DMS79 (cell line): Measurements from ENCODE around the gene ADCY5.
"Not testable (repeated sequence)": the region's sequence is repeated elsewhere in the genome, so short reads cannot be mapped to it uniquely, and the experiment has no call there.

ENCODE experiments used
- DNase-seq: peaks from one replicate; lab custom pipeline; 2025; lab: John Stamatoyannopoulos, UW

Gene ADCY5

DNA sequence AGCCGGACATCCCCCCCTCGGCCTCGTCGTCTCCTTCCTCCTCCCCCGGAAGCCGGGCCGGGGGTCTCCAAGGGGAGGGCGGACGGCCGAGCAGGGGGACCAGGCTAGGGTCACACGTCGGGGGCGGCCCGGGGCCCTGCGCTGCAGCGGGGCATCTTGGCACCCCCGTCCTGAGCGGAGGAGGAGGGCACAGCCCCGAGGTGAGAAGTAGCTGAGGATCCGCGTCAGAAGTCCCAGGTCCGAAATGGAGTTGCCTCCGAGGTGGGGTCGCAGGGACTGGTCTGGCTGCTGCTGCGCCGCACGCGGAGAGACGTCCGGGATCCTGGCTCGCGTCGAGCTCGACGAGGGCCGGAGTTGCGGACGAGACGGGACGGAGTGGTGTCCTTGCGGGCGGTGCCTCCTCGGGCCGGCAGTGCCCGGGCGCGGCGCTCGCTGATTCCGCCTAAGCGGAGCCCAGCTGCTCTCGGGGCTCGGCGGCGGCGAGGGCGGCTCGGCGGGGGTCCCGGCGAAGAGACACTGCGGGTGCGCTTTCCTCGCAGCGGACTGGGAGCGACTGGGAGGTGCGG lies at the start of gene ADCY5:
Gene ADCY5 (minus strand): TSS at position 555 of the 566 bp plus-strand sequence. CDS start 545 bp downstream, at position 10.
- no peak for DNase-seq

DNA sequence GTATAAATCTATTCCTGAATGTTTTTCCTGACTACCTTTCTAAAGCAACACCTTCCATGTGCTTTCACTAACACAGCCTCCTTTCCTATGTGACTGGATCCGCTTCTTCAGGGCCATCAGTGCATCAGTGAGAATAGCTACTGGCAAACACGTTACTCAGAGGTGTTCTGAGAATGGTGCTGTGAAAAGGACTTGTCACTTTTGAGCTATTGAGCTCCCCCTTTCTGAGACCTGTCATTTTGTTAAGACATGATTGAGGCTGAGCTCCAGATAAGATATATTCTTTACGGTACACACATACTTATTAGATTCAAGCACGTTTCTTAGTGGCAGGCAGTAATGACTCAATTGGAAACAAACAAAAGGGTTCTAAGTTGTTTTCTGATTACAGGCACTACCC lies 45.0 kb upstream of the ADCY5 start:
- no peak for DNase-seq

DNA sequence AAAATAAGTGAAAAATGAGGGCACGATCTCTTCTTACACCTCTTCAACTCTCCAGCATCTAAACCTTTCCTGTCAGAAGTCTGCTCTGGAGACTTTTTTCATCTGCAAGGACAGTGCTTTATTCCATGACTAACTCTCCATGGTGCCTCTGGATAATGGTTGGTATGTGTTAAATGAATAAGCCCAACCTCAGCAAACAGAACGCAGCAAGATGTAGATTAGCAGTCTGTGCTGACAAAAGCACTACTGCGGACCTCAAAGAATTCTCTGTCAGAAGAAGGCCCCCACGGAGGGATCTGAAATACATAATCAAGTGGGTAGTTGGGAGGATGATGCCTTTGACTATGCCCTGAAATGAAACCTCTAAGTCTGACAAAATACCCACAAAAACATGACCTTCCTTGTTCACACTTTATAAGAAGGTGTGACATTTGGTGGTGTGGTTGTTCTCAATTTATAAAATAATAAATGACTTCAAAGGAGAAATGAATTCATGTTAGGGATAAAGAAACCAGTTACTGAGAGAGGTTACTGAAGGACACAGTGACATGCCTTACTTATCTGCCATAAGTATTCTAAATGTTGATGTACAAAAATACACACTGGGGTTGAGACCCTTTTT lies 43.2 kb upstream of the ADCY5 start:
- DNase-seq, result no peak

DNA sequence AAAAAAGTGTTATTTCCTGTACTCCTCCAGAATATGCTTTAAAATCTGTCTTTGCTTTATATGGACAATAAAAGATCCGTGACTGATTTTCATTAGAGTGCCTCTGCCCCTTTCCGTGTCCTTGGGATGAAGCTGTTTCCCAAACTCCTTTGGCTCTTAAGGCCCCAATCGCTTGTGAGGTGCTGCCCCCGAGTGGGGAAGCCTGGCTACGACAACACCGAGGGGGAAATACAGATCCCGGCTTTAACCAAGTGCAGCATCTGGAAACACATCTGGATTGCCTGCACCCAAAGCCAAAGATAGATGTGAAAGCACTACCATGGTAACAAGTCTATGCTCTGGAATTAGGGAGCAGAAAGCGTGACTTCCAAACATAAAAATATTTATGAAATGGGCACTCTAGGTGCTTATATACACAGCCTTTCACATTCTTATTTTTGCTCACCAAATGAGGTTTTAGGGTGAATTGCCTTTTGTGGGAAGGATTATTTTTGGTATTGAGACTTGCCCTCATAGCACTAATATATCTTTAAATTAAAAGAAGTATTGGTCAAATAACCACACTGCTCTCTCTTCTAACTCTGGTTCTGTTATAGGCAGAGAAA lies 40.6 kb upstream of the ADCY5 start:
- peak; percentile 39 for DNase-seq

DNA sequence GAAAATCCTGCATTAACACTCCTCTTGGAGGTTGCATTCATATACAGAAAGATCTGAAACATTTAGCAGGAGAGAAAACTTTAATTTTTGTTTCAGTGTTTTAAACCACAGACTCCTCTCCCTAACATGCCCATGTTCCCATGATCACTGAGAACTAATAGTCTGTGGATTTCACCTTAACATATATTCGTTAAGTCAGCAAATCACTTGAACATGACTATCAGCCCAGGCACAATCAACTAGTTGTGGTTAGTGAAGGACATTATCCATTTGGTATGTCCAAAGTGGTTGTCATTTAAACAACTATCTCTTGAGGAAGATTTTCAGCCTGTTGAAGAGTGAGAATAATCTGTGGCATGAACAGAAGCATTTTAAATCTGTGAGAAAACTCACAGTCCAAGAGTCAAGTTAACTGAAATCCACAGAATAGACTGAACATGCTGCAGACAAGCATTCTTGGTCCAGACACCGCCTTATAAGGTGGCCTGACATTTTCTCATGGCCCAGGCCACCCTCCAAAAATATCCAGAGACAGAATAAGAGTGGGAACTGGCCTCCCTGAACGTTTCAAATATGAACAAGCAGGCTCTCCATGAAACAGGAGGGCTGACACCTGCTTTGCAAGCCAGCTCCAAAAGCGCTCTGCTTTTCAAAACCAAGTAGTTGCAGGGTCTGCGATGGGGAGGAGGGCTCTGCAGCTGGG lies 39.9 kb upstream of the ADCY5 start:
- DNase-seq, result no peak

DNA sequence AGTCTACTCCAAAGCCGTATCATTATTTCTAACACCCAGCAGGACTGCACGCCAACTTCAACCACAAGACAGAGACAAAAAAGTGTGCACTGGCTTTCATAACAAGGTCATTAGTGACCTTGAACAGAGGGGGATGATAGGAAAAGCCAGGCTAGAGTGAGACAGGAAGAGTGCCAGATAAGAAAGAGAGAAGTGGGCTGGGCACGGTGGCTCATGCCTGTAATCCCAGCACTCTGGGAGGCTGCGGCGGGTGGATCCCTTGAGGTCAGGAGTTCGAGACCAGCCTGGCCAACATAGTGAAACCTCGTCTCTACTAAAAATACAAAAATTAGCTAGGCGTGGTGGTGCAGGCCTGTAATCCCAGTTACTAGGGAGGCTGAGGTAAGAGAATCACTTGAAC lies 38.2 kb upstream of the ADCY5 start:
- DNase-seq, result not testable (repeated sequence)

DNA sequence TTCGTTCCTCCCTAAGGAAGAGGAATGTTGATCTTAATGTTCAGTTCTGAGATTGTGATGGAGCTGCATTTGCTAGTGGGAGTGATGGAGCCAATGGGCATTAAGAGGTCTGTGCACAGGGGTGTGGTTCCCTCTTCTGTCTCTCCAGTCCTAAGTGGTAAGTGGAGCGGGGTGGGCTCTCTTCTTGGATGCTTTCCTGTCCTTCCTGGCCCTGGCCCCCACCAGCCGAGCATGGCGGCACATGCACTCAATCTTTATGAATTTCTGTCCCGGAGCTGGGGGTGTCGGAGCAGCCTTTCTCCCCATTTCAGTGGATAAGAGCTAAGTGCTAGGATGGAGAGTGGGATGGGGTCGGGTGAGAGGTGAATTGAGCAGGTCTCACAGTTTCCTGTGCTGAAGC lies 37.6 kb upstream of the ADCY5 start:
- no peak for DNase-seq

DNA sequence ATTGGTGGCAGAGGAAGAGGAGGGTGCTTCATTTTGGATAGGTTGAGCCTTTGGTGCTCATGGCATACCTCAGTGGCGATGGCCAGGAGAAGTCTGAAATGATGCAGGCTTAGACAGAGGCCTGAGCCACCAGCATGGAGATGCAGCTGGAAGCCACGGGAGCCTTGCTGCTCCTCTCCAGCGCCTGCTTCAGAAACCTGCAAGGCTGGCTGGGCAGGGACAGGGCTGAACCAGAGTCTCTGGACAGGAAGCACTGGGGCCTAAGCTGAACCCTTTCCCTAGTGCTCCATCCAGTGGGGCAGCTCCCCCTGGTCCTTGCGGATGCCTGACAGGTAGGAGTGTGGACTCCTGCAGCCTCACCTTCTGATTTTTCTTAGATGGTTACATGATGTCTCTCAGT lies 36.7 kb upstream of the ADCY5 start:
- no peak for DNase-seq

DNA sequence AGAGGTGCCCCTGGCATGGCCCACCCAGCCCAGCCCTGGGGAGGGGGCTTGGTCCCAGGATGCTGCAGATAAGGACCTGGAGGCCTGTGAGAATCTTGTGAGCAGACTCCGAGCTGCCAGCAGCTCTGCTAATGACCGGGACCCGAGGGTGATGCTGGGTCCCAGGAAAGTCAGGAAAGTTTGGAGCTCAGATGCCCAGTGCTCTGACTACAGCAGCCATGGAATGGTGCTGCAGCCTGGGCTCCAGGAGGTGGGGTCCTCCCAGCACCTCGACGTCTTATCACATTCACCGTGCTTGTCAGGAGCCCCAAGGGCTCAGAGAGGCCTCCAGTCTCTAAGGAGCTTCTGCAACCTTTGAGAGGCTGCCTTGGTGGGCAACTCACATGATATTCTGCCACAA lies 34.3 kb upstream of the ADCY5 start:
- DNase-seq, result no peak

DNA sequence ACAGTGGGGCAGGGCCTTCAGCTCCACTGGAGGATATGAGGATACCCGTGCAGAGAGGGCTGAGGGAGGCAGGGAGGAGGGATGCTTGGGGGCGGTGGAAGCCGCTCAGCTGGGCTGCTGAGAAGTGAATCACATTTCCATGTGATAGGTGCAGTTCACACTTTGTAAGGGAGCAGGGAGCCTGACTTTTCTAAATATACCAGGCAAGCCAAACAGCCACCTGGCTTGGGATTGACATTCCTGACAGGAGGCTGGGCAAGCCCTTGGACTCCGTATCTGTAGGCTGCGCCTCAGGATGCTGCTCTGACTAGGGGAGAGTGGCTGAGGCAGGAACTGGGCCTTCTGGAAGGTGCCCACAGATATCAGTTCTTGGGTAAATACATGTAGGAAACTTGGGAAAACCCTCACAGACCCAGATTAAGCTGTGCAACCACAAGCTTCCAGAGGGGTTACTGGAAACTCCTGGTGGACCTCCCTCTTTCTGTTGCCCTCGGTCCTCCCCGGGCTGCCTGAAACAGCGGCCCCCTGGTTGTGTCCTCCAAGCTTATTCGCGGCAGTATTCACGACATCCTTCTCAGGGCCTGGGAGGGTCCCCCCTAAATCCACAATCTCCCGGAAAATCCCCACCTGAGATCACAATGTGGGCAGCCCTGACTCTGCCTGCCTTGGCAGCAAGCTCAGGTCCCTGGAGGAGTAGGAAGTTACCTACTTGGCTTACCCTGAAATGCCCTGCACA lies 33.0 kb upstream of the ADCY5 start:
- DNase-seq, result no peak

DNA sequence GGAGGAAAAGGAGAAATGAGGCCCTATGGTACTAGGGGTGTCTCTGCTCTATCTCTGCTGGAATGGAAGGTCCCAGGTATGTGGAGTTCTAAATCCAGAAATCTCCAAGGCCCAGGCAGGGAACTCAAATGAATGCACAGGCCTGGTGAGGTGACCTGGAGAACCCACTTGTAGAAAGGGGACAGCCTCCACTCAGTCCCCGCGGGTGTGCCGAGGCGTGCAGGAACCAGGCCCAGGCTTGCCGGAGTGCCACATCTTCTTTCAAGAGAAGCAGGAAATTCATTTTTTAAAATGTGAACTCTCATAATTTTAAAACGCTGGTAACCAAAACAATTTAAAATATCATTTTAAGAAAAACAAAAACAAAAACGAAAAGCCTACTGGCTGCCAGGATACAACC lies 32.2 kb upstream of the ADCY5 start:
- no peak for DNase-seq

DNA sequence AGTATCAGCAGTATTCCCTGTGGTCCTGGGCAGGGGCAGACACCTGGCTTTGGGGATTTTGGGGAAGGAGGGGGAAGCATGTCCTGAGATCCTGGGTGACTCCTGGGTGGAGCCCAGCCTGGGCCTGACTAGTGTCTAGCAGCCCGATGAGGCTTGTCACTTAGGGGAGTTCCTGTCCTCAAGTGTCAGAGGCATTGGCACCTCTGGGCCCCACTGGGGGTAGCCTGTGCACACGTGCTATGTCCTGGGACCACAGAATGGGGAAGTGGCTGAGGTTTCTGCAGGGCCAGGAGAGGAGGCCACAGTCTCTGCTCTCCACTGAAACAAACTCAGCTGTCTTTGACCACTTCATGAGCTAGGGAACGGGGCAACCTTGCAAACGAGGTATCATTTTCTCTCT lies 31.5 kb upstream of the ADCY5 start:
- DNase-seq, result no peak

DNA sequence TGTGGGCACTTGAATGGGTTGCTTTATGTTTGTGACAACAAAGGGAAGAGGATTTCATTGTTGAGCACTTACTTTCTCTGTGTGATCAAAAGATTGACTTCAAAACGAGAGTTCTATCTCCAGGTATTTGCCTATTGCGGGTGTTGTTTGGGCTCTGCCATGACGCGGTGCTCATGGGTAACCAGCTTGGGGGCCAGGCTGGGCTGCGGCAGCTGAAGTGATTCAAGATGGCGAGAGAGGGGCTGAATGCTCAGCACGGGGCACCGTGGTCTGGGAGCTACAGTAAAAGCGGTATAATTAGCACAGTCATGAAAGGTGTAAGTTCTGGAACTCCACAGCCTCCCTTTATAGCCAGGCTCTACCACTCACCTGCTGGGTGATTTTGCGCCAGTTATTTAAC lies 31.0 kb upstream of the ADCY5 start:
- no peak for DNase-seq

DNA sequence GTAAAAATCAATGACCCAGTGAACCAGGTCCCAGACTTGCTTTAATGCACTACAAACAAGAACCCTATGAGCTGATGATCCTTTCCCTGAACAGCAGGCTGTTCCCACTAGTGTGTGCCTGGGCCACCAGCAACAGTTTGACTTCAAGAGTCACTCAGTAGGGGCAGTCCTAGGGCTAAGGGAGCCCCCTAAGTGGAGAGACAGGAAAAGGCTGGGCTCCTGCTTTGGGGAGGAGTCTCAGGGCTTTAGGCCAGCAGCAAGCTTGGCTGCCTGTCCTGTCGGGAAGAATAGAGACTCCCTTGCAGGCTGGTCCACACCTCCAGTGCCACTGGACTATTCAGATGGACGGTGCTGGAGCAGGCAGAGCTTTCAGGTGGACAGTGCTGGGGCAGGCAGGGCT lies 29.4 kb upstream of the ADCY5 start:
- no peak for DNase-seq

DNA sequence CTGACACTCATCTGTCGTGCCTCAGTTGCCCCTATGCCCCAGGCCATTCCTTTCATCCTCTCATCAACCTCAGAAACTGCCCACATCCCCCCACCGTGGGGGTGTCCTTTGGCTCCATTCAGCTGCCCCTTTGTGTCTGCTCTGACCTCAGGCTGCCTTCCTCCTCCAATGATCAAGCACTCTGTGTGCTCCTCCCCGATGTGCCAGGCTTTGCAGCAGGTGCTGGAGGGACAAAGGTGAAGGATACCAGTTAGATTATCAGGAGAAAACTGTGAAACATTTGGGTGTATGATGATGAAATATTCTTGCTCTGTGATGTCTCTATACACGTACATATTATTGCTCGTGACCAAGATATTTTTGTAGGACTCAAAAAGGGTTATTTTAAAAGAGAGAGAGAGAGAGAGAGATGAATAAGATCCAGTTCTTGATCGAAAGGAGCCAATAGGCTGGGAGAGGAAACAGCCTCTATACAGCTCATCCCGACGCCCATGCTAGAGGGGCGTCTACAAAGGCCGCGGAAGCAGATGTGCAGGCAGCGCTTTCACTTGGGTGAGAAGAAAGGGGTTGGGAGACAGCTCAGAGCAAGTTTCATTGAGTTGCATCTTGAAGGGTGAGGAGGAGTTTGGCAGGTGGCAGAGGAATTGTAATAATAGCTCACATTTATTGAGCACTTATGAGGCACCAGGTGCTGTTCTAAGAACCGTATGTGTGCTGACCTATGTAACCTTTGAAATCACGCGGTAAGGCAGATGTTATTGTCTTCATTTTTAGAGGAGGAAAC lies 28.3 kb upstream of the ADCY5 start:
- no peak for DNase-seq

DNA sequence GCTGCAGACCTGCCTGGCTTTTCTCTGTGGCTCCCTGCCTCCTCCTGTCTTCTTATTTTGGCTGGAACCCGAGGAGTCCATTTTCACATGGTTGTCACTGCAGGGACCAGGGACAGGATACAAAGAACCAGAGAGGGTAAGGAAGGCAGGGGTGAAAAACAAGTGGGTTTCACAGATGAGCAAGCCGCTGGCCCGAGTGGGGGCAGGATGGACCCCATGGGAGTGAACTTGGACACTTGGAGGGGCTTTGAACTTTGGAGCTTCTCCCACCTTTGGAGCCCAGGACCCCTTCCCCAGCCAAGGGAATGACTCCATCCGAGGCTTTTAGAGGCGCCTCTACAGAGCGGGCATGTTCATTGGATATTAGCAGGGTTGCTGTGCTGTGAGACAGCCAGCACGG lies 26.9 kb upstream of the ADCY5 start:
- DNase-seq, result no peak

DNA sequence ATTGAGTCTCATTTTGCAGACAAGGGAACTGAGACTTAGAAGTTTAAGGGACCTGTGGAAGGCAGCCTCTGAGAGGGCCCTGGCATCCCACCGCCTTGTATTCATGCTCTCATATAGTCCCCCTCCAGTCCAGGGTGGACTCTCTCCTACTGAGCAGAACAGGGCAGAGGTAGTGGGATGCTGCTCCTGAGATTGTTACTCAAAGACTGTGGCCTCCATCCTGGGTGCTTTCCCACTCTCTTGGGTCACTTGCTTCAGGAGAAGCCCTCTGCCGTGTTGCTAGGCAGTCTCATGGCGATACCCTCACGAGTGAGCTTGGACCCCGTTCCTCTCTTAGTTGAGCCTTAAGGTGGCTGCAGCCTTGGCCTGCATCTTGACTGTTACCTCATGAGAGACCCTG lies 22.2 kb upstream of the ADCY5 start:
- no peak for DNase-seq

DNA sequence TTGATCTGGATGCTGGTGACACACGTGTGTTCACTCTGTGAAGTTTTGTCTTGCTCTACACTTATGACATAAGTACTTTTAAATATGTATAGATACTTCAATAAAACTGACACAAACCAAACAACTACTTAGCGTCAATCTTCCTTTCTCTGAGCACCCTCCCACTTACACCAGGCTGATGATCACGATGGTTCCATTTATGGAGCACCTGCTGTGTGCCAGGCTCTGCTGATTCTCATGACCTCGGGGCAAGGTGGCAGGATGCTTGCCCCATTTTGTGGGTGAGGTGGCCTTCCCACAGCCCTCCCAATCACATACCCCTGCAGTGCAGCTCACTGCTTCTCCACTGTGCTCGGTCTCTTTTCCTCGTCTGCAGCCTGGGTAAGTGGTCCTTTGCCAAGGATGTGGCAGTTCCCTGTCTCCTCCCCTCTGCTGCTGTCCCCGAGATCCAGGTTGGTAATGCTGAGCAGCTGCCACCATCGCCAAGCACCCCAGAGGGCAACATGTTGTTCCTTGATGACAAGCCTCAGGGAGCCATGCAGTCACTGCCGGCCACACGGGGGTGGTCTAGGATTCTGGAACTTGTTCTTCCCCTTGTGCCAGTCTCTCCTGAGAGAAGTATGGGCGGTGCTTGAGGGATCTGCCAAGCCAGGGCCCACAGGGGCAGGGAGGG lies 20.6 kb upstream of the ADCY5 start:
- DNase-seq, result no peak

DNA sequence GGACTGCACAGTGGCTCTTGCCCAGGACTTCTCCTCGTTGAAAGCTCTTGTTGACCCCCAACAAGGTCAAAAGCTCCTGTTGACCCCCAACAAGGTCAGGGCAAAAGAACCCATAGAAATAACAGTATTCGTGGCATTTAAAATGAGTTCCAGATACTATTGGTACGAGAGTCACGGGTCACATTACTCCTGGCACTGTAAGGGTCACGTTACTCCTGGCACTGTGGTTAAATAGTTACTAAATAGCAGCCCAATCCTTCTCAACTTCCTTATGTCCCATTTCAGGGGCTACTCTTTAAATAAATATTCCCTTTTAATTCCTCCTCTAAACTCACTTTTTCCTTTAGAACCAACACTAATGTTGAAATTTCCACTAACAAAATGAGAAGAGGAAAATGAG lies 18.2 kb upstream of the ADCY5 start:
- DNase-seq, result no peak

DNA sequence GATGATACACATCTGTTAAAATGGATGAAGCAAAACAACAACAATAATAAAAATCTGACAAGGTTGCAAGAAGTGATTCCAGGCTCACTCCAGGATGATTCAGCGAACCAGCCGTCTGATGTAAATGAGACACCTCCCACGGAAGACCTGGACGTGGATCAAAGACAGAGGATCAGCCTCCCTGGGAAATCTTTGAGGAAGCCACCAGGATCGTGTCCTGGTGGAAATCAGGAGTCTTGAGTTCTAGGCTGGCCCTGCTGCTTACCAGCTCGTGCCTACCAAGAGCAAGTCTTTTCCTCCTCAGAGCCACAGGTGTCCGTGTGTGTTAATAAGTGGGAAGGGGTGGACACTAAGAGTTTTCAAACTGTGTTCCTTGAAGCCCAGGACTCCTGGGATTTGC lies 15.3 kb upstream of the ADCY5 start:
- no peak for DNase-seq

DNA sequence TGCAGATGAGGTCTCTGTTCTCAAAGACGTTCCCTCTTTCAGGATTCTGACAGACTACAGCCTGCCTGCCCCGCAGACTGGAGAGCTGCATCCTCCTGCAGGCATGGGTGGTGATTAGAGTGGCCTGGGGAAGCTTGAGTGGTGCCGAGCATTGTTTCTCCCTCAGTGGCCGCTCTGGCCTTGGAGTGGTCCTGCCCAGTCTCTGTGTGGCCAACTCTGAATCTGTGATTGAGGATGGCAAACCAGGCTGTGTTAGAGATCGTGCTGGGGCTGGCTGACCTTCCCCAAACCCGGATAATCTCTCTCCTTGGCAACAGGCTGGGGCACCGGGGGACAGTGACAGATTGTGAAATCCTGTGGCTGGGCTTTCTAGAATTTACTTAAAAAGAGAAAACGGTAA lies 11.0 kb upstream of the ADCY5 start:
- DNase-seq, result no peak
